MM.1S (cell line): ENCODE data around the gene DAB2IP.

ENCODE experiments used
- DNase-seq: peaks from one replicate; pipeline ENCODE4 v3.0.0-alpha.2; 2015
- H2AFZ ChIP-seq: fragments of 300-600 bp; sonication (generic); 2 replicates; pipeline ENCODE4 v1.6.0; 2016; ENCODE audit warnings: antibody characterized with exemption, low read length
- H3F3A ChIP-seq: fragments of 300-600 bp; sonication (generic); 2 replicates; pipeline ENCODE4 v1.6.1; 2016; ENCODE audit warnings: mild to moderate bottlenecking, antibody characterized with exemption, low read length, moderate library complexity, mixed read lengths; ENCODE audit not compliant: insufficient read depth
- H3K27ac ChIP-seq: fragments of 300-600 bp; sonication (generic); 2 replicates; pipeline ENCODE4 v1.5.1; 2016; ENCODE audit warnings: mild to moderate bottlenecking, low read length
- H3K27me3 ChIP-seq: fragments of 300-600 bp; sonication (generic); replicated peaks from 2 replicates; pipeline ENCODE4 v1.6.0; 2016; ENCODE audit warnings: low read length; ENCODE audit not compliant: insufficient read depth
- H3K36me3 ChIP-seq: fragments of 300-600 bp; sonication (generic); replicated peaks from 2 replicates; pipeline ENCODE4 v1.6.1; 2016; ENCODE audit warnings: mild to moderate bottlenecking, low read length, mixed read lengths; ENCODE audit not compliant: insufficient read depth
- H3K4me1 ChIP-seq: fragments of 300-600 bp; sonication (generic); 2 replicates; pipeline ENCODE4 v1.6.1; 2016; ENCODE audit warnings: low read length, mixed read lengths
- H3K4me2 ChIP-seq: fragments of 300-600 bp; sonication (generic); 2 replicates; pipeline ENCODE4 v1.6.0; 2016; ENCODE audit warnings: low read depth, low read length
- H3K4me3 ChIP-seq: fragments of 300-600 bp; sonication (generic); 2 replicates; pipeline ENCODE4 v1.5.1; 2016; ENCODE audit warnings: low read length, mixed read lengths
- H3K79me2 ChIP-seq: fragments of 300-600 bp; sonication (generic); 2 replicates; pipeline ENCODE4 v1.6.1; 2016; ENCODE audit warnings: mixed run types, low read length, mixed read lengths
- H3K9ac ChIP-seq: fragments of 300-600 bp; sonication (generic); 2 replicates; pipeline ENCODE4 v1.6.1; 2016; ENCODE audit warnings: low read length, mixed read lengths
- H3K9me2 ChIP-seq: fragments of 300-600 bp; sonication (generic); replicated peaks from 2 replicates; pipeline ENCODE4 v1.6.1; 2016; ENCODE audit warnings: mild to moderate bottlenecking, low read length, mixed read lengths; ENCODE audit not compliant: insufficient read depth
- H3K9me3 ChIP-seq: fragments of 300-600 bp; sonication (generic); replicated peaks from 2 replicates; pipeline ENCODE4 v1.6.1; 2016; ENCODE audit warnings: mild to moderate bottlenecking, low read length, mixed read lengths; ENCODE audit not compliant: insufficient read depth
- H4K20me1 ChIP-seq: fragments of 300-600 bp; sonication (generic); 2 replicates; pipeline ENCODE4 v1.6.1; 2016; ENCODE audit warnings: mild to moderate bottlenecking, low read length, moderate library complexity, mixed read lengths; ENCODE audit not compliant: insufficient read depth
- EZH2 ChIP-seq: fragments of 300-600 bp; sonication (generic); optimal IDR thresholded peaks from 2 replicates; pipeline ENCODE3; 2017; ENCODE audit warnings: low read depth, mild to moderate bottlenecking, antibody characterized with exemption, low read length, mixed read lengths
- EZH2phosphoT487 ChIP-seq: fragments of 300-600 bp; sonication (generic); IDR thresholded peaks from 2 replicates; pipeline ENCODE4 v1.6.1; 2018; ENCODE audit warnings: antibody characterized with exemption, low read length
- TF ChIP-seq, protein P1 (sequence below): fragments of 300-600 bp; sonication (generic); IDR thresholded peaks from 2 replicates; pipeline ENCODE4 v1.5.1; 2016; ENCODE audit warnings: antibody characterized with exemption, low read length, mixed read lengths

DAB2IP gene

DNA sequence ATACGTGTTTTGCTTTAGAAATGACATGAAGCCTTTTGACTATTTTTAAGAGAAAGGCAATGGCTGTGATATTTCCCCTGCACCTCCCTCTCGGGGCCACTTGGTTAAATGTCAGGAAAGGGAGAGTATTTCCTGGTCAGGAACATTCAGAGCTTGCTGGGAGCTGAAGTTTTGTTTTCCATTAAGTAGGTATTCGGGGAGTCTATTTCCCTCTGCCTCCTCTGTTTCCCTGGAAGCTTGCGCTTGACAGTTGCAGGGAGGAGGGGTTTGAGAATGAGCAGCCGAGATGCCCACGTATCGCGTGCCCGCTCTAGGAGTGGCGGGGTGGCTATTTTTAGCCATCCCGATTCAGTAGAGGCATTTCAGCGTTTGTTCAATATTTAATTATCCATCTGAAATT is 6.7 kb downstream of the DAB2IP start:
- Histone ChIP-seq H3K4me1 (no peaks in the 10 kb centered on the region), H2AFZ (no peak overlapping the region), H3K4me3 (no peak overlapping the region), H3K36me3 (no peaks in the 10 kb centered on the region), H3K27me3 (peaks cover 32% of the 10 kb centered on the region), H3K9ac (no peak overlapping the region), H3K9me2 (no peaks in the 10 kb centered on the region), H3K79me2 (no peaks in the 10 kb centered on the region), H3K9me3 (no peaks in the 10 kb centered on the region), H3K4me2 (no peak overlapping the region), H3F3A (no peaks in the 10 kb centered on the region), H3K27ac (no peak overlapping the region), H4K20me1 (no peaks in the 10 kb centered on the region)
- TF ChIP-seq, protein P1, sequence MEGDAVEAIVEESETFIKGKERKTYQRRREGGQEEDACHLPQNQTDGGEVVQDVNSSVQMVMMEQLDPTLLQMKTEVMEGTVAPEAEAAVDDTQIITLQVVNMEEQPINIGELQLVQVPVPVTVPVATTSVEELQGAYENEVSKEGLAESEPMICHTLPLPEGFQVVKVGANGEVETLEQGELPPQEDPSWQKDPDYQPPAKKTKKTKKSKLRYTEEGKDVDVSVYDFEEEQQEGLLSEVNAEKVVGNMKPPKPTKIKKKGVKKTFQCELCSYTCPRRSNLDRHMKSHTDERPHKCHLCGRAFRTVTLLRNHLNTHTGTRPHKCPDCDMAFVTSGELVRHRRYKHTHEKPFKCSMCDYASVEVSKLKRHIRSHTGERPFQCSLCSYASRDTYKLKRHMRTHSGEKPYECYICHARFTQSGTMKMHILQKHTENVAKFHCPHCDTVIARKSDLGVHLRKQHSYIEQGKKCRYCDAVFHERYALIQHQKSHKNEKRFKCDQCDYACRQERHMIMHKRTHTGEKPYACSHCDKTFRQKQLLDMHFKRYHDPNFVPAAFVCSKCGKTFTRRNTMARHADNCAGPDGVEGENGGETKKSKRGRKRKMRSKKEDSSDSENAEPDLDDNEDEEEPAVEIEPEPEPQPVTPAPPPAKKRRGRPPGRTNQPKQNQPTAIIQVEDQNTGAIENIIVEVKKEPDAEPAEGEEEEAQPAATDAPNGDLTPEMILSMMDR, result no peak
- no peak for TF ChIP-seq EZH2phosphoT487
- no peak for TF ChIP-seq EZH2
- no peak for DNase-seq

DNA sequence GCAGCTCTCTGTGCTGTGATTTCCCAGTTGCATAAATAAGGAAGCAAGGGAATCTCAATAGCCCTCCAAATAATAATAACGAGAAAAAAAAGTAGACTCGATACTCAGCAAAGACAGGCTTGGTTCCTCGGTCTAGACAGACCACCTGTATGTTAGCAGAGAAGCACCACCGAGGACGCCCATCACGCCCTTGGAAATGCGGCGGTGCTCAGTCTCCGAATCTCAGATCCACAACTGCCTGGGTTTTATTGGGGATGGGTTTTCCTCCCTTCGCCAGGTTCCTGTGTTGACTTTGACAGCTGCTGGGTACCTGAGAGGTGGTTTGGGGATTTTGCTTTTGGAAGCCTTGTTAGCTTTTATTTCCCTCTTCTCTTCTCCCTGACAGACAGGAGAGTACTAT is 7.2 kb downstream of the DAB2IP start:
- H3K4me2 ChIP-seq, result no peak overlapping the region
- no peaks in the 10 kb centered on the region for H3K9me3 ChIP-seq
- H3K27me3 ChIP-seq, result peaks cover 31% of the 10 kb centered on the region
- no peak overlapping the region for H3K9ac ChIP-seq
- H3K79me2 ChIP-seq, result no peaks in the 10 kb centered on the region
- no peak overlapping the region for H2AFZ ChIP-seq
- no peaks in the 10 kb centered on the region for H3K9me2 ChIP-seq
- no peaks in the 10 kb centered on the region for H3F3A ChIP-seq
- H3K36me3 ChIP-seq, result no peaks in the 10 kb centered on the region
- H3K4me1 ChIP-seq, result no peaks in the 10 kb centered on the region
- H3K27ac ChIP-seq, result no peak overlapping the region
- no peaks in the 10 kb centered on the region for H4K20me1 ChIP-seq
- no peak for DNase-seq
- no peak overlapping the region for H3K4me3 ChIP-seq
- TF ChIP-seq, protein P1, result no peak
- no peak for TF ChIP-seq EZH2
- TF ChIP-seq EZH2phosphoT487, result no peak

DNA sequence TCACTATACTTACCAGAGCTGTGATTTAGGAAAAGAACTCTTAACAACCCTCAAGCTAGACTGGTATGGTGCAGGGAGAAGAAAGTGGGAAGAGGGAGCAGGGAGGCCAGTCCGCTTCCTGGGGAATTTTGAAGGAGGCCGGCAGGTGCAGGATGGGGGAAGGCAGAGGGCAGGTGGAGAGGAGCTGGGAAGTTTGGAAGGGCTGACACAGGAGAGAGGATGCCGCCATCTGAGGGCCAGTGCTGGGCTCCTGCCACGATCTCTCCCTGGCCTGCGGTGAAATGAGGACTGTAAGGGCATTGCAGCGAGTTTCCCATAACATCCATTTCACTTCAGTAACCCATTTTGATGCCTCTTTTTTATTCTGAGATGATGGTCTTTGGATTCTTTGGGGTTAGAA is 8.9 kb downstream of the DAB2IP start:
- no peak overlapping the region for H3K4me3 ChIP-seq
- no peaks in the 10 kb centered on the region for H3K79me2 ChIP-seq
- peaks cover 25% of the 10 kb centered on the region for H3K27me3 ChIP-seq
- DNase-seq, result no peak
- H3K4me2 ChIP-seq, result no peak overlapping the region
- no peaks in the 10 kb centered on the region for H3F3A ChIP-seq
- no peak overlapping the region for H2AFZ ChIP-seq
- no peak overlapping the region for H3K27ac ChIP-seq
- no peaks in the 10 kb centered on the region for H3K4me1 ChIP-seq
- H3K36me3 ChIP-seq, result no peaks in the 10 kb centered on the region
- H3K9me2 ChIP-seq, result no peaks in the 10 kb centered on the region
- no peak for TF ChIP-seq EZH2
- no peak for TF ChIP-seq EZH2phosphoT487
- TF ChIP-seq, protein P1, result no peak
- no peaks in the 10 kb centered on the region for H3K9me3 ChIP-seq
- no peaks in the 10 kb centered on the region for H4K20me1 ChIP-seq
- H3K9ac ChIP-seq, result no peak overlapping the region
